ENCODE data around the gene JAKMIP2.

- TF ChIP-seq EZH2 (IDR thresholded peaks at IDR 0.05; ENCODE audit: insufficient read depth, poor library complexity, severe bottlenecking) (no peak), EZH2phosphoT487 (IDR thresholded peaks at IDR 0.05; ENCODE audit: insufficient read depth, low read depth) (no peak)
These were observed 55.3 kb downstream of the JAKMIP2 start for GRCh38 chr5:147727200-147727599.

Measured in GM23248 (cell line).